Kidney epithelial cell (primary cell): Measurements from ENCODE around the gene MZB1. TPM values are rescaled to one million over a fixed set of nuclear protein-coding genes. Genes with fewer than 3 reads are reported as not detected.

Experiments used
- DNase-seq: peaks from one replicate; pipeline ENCODE4 v3.0.0-alpha.2; 2010; ENCODE audit warnings: low read depth
- H3K27me3 ChIP-seq: 2 replicates; pipeline ENCODE4 v1.6.0; 2011; ENCODE audit warnings: low read length; ENCODE audit not compliant: control insufficient read depth, insufficient read depth
- H3K36me3 ChIP-seq: 2 replicates; pipeline ENCODE4 v1.5.1; 2011; ENCODE audit warnings: low read length; ENCODE audit not compliant: control insufficient read depth, insufficient read depth
- H3K4me3 ChIP-seq: 2 replicates; pipeline ENCODE4 v1.5.1; 2011; ENCODE audit warnings: low read depth, mild to moderate bottlenecking, control low read depth, low read length
- CTCF ChIP-seq: IDR thresholded peaks from 2 replicates; pipeline ENCODE4 v1.5.1; 2011; ENCODE audit warnings: mild to moderate bottlenecking, moderate library complexity, low read length, control low read depth, inconsistent platforms; ENCODE audit not compliant: insufficient read depth, poor library complexity, severe bottlenecking
- total RNA-seq: library from RNA; depleted of rRNA; stranded (reverse); fragments of >200 nt; gene quantifications from 2 replicates; pipeline ENCODE4 v1.2.3, GENCODE V29; 2015

The MZB1 gene
- total RNA-seq, 1 donor from 2014 or later, result not detected

GRCh38 chr5:139386050-139386438 lies 3.7 kb downstream of the MZB1 start:
- DNase-seq, result no peak
- TF ChIP-seq CTCF, result no peak
- no peaks in the 10 kb centered on the region for H3K27me3 ChIP-seq
- no peak overlapping the region for H3K4me3 ChIP-seq
- H3K36me3 ChIP-seq, result no peaks in the 10 kb centered on the region

GRCh38 chr5:139385061-139386049 lies 4.4 kb downstream of the MZB1 start:
- DNase-seq, result no peak
- H3K27me3 ChIP-seq, result no peaks in the 10 kb centered on the region
- H3K36me3 ChIP-seq, result no peaks in the 10 kb centered on the region
- no peak overlapping the region for H3K4me3 ChIP-seq
- TF ChIP-seq CTCF, result no peak

- no peak for DNase-seq
- H3K27me3 ChIP-seq, result no peaks in the 10 kb centered on the region
- no peaks in the 10 kb centered on the region for H3K36me3 ChIP-seq
- no peak overlapping the region for H3K4me3 ChIP-seq
- TF ChIP-seq CTCF, result no peak
These were observed 5.1 kb downstream of the MZB1 start for GRCh38 chr5:139384591-139385051.

- H3K27me3 ChIP-seq, result no peaks in the 10 kb centered on the region
- no peak for TF ChIP-seq CTCF
- no peak overlapping the region for H3K4me3 ChIP-seq
- DNase-seq, result no peak
- no peaks in the 10 kb centered on the region for H3K36me3 ChIP-seq
These were observed 5.6 kb downstream of the MZB1 start for GRCh38 chr5:139383993-139384590.

GRCh38 chr5:139383275-139383992 lies 6.3 kb downstream of the MZB1 start, which contains the start of gene SLC23A1:
Gene SLC23A1 (minus strand): TSS chr5:139383297. CDS start chr5:139383253, 44 bp downstream.
- Histone ChIP-seq H3K27me3 (no peaks in the 10 kb centered on the region), H3K36me3 (no peaks in the 10 kb centered on the region), H3K4me3 (no peak within 1 kb of the TSS)
- no peak for TF ChIP-seq CTCF
- no peak for DNase-seq
